Measurements from ENCODE around the gene AKIRIN2.

AKIRIN2 gene

DNA sequence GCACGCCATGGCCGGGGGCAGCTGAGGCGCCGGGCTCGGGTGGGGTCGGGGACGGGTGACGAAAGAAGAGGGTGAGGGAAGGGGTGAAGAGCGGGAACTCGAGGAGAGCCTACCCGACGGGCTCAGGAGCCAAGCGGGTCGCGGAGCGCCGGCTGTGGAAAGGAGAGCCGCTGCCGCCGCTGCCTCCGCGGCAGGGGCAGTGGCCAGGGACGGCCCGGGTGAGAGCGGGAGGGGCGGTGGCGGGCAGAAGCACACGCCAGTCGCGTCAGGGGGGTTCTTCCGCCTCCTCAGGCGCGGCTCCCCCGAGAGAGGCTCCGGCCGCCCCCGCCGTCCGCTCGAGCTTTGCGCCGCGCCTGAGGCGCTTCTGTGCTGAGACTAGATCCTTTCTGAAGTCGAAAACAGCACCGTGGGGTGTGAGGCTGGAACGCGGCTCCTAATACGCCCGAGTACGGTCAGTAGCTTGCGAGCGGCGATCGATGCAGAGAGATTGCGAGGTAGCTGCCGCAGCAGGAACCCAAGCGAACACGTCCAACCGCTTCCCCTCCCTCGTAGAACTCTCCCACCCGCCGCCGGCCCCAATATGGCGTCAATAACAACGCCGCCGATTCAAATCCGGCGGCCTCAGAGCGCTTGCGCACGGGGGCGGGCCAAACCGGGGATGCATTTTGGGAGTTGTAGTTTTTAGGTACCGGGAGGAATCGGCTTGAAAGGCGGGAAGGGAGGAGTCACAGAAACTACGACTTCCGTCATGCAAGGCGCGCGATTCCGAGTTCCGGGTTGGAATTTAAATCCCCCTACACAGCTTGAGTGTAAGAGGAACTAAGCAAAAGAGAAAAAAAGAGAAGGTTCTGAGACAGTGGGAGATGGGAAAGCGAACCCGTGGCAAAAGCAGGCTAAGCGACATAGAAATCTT lies at the start of gene AKIRIN2:
TSS of gene AKIRIN2 (minus strand) at position 558 of the 913 bp plus-strand sequence. CDS start at position 9, 549 bp downstream.
- peak; percentile 93 for DNase-seq (ENCODE audit: low read depth in 1 of 2, low spot score in 1 of 2)

DNA sequence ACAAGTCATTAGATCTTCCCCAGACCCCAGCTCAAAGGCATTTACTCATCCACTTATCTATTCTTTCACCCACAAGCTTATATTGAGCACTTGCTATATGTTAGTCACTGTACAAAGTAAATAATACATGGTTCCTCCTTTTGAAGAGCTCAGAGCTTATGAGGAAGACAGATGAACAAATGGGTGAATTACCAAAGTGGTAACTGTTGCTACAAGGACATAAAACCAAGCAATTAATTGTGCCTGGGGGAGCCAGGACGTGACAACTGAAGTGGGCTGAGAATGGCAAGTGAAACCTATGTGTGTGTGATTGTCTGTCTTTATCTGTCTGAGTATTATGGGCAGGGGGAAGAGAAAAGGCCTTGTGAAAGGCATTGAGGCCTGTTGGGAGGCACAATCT lies 45.6 kb upstream of the AKIRIN2 start:
- no peak for DNase-seq (ENCODE audit: low read depth in 1 of 2, low spot score in 1 of 2)

DNA sequence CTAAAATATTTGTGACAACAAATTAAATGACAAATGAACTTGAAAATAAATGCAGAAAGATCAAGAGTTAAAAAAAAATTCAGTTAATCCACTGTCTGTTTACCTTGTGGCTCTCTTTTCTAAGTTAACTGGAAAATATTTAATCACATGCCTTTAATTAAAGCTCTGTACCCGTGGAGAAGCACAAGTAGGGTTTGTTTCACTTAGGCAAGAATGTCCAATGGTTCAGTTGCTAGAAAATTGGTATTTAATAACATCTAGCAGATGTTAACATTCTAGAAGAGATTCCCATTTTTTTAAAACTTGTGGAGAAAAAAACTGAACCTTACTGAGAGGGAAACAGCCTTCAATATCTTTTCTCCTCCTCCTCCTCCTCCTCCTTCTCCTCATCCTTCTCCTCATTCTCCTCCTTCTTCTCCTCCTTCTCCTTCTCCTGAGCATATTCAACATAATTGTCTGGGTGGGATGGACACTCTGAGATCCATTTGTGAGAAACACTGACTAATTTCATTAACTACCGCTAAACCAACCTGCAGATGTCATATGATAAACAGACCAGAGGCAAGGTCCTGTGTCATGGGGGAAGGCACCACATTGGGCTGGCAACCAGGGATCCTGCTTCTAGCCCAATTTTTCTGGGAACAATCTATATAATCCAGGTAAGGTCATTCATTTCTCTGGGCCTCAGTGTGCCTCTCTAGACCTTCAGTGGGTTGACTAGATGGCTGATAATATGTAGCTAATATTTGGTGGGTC lies 44.1 kb upstream of the AKIRIN2 start:
- DNase-seq (ENCODE audit: low read depth in 1 of 2, low spot score in 1 of 2): no peak

DNA sequence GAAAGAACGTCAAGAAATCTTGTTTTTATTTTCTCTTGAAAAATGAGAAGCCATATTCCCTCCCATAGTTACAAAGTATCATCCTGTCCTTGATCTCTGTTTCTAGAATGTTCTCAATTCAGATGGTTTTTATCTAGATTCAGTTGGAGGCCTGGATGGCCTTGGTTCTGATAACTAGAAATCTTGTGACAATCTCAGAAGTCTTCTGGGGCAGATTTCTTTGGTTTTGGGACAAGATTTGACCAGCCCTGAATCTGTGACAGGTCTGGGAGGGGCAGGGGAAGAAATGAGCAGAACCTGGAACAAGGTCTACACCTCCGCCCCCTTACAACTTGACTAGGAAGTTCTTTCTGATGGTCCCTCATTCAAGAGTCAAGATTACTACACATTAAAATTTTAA lies 41.4 kb upstream of the AKIRIN2 start:
- no peak for DNase-seq (ENCODE audit: low read depth in 1 of 2, low spot score in 1 of 2)

DNA sequence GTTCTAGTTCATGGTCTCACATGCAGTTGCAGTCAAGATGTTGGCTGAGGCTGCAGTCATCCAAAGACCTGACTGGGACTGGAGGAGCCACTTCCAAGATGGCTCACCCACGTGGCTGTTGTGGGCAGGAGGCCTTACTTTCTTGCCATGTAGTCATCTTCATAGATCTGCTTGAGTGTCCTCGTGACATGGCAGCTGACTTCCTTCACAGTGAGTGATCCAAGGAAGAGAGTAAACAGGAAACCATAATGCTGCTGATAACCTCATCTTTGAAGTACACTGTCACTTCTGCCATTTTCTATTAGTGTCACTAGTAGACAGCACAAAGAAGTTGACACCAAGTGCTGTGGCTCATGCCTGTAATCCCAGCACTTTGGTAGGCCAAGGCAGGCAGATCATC lies 40.1 kb upstream of the AKIRIN2 start:
- DNase-seq (ENCODE audit: low read depth in 1 of 2, low spot score in 1 of 2): peak in 1 of 2 donors; percentile 8

DNA sequence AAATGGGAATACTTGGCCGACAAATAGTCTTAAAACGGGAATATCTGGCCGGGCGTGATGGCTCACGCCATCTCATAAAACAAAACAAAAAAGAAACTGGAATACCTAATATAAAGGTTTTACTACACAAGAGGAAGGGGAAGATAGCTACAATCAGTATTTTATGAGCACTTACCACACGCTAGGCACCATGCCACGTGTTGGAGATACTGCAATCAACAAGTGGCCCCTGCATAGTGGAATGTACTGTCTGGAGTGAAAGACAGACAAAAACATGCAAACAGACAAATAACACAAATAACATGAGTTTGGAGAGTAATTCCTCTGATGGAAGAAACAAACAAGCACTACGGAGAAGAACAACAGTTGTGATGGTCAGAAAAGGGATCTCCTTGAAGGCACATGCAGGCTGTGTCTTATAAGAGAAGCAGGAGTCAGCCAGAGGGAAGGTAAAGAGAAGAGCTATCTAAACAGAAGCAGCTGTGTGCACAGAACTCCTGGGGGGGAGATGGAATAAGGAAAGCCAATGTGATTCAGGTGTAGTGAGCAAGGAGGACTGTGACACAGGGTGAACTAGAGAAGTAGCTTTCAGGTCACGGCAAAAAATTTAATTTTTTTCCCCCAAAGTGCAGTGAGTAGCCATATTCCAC lies 39.1 kb upstream of the AKIRIN2 start:
- no peak for DNase-seq (ENCODE audit: low read depth in 1 of 2, low spot score in 1 of 2)

DNA sequence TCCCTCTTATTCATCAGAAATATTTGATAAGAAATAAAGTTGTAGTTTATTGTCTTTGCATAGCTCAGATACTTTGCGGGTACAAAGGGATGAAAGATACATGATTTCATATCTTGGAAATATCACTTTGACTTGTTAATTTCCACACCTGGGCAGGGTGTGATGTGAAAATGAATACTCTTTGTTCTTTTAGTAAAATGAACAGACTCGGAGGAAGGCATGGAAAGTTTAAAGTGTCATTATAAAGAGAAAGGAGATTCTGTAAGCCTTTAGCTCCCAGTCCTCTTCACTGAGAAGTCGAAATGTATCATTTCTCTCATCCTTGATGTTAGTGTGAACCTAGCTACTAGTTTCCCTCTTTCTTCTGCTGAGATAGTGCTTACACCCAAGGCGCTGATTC lies 36.7 kb upstream of the AKIRIN2 start:
- DNase-seq (ENCODE audit: low read depth in 1 of 2, low spot score in 1 of 2): no peak

DNA sequence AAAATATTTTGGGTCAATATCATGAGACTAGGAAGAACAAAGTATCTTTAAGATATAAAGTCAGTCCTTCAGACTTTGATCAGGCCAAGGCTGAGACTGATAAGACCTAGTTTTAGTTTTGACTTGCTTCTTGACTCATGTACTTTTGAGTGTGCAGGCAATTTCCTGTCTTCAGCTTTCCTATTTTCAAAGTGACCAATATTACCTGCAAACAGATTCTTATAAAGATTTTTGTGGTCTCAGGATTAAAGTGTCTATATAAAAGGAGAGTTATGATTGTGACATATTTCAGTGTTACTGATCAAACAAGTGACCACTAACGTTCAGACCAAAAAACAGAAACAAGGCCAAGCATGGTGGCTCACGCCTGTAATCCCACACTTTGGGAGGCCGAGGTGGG lies 36.0 kb upstream of the AKIRIN2 start:
- DNase-seq (ENCODE audit: low read depth in 1 of 2, low spot score in 1 of 2): no peak

DNA sequence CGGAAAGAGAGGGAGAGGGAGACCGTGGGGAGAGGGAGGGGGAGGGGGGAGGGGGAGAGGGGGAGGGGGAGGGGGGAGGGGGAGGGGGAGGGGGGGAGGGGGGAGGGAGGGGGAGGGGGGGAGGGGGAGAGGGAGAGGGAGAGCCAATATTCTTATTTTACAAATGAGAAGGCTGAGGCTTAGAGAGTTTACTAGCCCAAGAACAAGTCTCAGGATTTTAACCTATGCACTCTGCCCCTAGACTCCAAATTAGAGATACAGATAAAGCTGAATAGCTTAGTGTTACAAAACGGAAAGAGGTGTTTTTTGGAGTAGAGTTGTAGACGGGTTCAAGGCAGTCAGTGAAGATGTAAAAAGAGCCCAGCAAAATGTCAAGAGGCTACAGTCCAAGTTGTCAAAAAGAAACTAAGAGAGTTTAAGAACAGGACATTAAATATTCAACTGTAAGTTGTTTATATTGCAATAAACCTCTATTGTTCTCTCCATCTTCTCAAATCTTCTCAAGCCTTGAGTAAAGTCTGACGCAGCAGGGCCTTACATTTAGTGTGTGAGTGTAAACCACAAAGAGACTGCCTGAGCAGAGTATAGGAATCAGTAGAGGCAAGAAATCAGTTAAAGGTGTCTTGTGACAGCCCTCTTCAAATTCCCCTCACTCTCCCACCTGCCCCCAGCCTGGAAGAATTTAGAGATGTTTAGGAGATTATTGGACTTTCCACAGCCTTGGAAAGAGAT lies 34.9 kb upstream of the AKIRIN2 start:
- DNase-seq (ENCODE audit: low read depth in 1 of 2, low spot score in 1 of 2): no peak

DNA sequence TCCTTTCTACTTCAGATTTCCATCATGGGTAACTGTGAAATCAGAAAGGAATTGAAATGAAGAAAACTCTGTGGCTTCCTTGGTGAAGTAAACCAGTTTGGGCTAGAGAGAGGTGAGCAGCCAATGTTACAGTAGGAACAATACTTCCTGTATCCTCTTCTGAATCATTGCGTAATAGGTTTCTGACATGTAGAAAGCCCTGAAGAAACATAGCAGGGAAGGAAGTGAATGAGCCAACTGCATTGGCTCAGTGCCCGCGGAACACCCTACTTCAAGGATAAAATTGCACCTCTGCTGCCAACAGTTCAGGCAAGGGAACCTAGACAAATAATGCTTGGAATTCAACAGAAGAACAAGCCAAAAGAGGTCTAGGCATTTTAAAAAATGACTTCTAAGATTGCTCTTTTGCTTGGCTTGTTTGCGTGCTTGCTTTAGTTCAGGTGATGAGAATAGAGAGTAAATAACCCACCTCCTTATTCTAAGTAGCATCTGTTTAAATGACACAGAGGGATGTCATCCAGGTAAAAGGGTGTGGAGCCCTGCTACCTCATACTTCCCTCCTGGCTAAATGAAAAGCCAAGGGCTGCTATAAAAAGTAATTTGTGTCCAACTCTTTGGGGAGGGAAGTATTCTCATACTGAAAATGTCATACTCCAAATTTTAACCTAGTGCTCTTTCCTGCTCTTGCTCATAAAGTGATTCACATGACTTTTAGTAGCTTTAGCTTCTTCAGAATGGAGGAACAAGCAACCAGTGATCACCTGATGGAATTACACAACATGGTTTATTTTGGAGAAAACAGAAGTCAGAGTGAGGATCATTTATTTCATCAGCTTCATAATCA lies 30.0 kb upstream of the AKIRIN2 start:
- DNase-seq (ENCODE audit: low read depth in 1 of 2, low spot score in 1 of 2): no peak

DNA sequence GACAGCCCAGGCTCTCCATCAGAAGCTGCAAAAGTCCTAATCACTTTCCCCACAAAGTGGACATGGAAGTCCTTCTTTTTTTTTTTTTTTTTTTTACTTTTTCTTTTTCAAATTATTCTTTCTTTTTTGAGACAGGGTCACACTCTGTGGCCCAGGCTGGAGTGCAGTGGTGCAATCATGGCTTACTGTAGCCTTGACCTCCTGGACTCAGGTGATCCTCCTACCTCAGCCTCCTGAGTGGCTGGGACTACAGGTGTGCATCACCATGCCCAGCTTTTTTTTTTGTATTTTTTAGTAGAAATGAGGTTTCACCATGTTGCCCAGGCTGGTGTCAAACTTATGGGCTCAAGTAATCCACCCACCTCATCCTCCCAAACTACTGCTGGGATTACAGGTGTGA lies 29.0 kb upstream of the AKIRIN2 start:
- DNase-seq (ENCODE audit: low read depth in 1 of 2, low spot score in 1 of 2): no peak

DNA sequence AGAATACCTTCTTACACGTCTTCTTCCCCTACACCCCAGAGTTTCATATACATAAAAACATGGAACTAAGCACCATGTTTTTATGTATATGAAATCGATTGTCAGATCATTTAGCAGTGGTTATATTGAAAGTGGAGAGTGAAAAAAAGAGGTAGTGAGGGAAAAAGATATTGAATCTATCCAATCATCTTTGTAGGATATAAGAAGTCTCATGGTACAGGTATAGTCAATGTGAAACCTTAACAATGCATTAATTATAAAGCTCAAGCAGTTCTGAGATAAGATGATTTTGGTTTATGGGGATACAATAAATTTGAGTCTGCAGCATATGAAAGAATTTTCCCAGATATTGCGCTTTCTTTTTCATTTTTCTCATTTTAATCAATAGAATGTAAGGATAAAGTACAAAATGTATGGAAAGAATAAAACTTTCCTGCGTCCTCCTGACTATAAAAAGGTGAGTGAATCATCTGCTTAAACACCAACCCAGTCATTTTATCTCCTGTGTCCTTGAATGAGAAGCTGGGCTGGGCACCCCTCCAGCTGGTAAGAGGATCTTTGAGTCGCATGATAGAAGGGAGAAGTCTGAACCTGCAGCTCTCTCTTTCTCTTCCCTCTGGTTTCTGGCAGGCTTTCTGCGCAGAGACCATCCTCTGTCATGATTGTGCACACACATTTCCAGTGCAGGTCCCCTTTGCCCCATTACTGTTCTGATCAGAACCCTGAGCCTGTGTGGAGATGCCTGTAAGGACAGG lies 28.1 kb upstream of the AKIRIN2 start:
- DNase-seq (ENCODE audit: low read depth in 1 of 2, low spot score in 1 of 2): no peak

DNA sequence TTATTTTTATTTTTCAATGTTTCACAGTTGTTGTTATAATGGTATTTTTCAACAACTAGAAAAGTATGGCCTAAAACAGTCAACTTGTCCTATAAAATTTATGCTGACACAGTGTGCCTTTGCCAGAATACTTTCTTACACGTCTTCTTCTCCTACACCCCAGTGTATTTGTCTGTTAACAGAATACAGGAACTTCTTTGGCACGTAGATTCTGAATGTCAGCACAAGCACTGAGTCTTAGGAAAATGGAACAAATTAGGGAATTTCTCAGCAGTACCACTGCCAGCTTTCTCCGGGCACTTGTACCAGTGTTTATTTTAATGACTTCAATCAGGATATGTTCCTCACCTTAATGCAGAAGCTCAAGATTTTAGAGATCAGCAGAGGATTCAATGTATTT lies 26.7 kb upstream of the AKIRIN2 start:
- DNase-seq (ENCODE audit: low read depth in 1 of 2, low spot score in 1 of 2): no peak

DNA sequence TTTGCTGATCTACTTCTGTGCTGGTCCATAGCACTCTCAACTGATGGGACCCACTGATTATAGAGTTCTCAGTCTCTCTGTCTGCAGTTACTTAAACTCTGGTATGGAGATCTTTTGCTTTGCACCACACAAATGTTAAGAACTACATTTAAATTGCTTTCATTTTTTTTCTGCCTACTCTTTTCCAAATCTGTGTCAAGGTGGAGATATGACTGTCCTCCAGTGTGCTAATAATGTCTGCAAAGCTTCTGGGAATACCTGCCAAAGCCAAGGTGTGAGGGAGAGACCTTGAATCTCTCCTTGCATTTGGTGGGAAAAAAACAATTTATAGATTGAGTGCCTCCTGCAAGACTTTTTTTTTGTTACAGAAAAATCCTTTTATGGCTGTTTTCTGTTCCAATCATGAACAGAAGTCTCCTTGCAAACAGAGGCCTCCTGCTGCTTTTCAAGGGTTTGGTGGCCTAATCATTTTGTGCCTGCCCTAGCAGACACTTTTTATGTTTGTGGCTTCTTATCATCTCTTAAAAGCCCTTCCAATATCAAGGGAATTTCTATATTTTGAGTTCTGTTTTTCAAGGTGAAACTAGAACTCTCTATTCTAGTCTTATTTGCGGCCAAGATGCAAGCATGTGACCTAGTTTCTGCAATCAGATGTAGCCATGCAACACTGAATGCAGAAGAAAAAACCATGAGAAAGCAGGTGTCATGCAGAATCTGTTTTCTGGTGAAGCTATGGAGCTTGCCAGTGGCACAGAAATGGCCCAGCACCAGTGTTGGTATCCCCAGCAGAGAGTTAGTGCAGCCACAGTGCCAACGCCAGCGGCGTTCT lies 23.2 kb upstream of the AKIRIN2 start:
- DNase-seq (ENCODE audit: low read depth in 1 of 2, low spot score in 1 of 2): no peak

DNA sequence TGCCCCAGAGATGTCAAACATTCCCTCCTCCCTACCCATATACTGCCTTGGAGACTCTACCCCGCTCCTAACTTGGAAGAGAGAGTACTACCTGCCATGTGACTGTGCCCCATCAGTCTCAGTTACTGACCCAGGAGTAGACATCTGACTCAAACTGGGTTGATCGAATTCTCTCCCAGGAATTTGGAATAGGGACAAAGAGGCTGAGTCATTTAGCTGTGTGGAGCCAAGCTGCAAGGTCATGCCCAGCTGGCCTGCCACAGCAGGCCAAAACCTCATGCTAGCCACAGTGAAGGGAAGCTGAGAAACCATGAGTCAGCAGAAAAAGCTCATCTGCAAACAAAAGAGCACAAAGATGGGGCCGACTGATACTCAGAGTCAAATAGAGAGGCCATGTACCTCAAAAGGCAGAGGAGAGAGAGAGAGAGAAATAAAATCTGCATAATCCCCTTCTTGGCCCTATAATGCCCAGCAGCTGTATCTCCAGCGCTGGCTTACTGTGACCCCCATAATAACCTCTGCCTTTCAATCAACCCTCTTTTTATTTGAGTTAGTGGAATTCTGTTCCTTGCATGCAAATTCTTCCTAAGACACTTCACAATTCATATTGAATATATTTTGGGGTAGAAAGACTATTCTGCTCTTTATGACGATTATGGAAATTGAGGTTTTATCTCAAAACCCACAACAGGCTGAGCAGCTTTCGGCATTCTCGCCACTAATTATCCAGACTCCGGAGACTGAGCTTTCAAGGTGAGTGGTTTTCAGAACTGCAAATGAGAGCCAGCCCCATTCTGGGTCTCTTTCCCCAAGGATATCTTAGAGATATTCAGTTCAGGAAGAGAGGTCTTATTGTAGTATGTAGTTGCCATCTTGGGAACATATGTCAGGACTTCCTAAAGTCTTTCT lies 21.4 kb upstream of the AKIRIN2 start:
- no peak for DNase-seq (ENCODE audit: low read depth in 1 of 2, low spot score in 1 of 2)

DNA sequence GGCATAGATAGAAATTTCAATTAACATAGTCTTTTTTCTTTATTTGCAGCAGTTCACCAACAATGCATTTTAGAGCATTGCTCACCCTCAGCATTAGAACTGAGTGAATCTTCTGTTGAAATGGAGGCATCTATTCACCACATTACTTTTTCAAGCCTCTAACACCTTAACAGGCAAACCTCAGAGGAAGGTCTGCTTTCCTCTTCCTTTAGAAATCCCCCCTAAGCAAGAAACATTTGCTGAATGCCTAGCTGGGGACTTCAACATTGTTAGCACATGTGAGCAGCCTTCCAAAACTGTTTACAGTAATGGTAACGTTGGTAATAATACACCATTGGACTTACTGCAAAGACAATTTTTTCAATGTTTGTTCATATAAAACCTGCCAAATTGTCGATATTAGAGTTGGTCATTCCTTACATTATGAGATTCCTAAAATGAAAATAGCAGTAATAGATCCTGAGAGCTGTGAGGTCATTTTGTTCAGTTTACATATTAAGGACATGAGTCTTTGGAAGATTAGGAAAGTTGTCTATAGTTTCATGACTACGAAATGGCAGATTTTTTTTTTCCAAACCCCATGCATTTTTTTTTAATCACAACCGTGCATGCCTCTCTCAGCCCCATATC lies 20.6 kb upstream of the AKIRIN2 start:
- no peak for DNase-seq (ENCODE audit: low read depth in 1 of 2, low spot score in 1 of 2)

DNA sequence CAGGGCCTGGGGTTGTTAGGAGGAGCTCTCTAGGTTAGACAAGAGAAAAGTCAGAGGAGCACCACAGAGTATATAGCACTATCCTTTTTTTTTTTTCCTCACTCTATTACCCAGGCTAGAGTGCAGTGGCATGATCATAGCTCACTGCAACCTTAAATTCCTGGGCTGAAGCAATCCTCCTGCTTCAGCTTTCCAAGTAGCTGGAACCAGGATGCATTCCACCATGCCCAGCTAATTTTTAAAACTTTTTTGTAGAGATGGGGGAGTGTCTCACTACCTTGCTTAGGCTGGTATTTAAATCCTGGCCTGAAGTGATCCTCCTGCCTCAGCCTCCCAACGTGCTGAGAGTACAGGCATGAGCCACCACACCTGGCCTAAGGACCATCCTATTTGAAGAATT lies 19.3 kb upstream of the AKIRIN2 start:
- no peak for DNase-seq (ENCODE audit: low read depth in 1 of 2, low spot score in 1 of 2)

Measured in stimulated activated CD4-positive, alpha-beta T cell treated with anti-CD3 and anti-CD28 coated beads, Interleukin-15, amount 100 ng/mL, for 1 hour (primary cell).